ENCODE measurements around the gene NEK7. TPM values are rescaled to one million over a fixed set of nuclear protein-coding genes. Genes with fewer than 3 reads are reported as not detected.

NEK7 gene
- total and polyA plus RNA-seq, 2 of the 4 experiments (the other 2 are of a cell fraction): 89.0 to 467 TPM

DNA sequence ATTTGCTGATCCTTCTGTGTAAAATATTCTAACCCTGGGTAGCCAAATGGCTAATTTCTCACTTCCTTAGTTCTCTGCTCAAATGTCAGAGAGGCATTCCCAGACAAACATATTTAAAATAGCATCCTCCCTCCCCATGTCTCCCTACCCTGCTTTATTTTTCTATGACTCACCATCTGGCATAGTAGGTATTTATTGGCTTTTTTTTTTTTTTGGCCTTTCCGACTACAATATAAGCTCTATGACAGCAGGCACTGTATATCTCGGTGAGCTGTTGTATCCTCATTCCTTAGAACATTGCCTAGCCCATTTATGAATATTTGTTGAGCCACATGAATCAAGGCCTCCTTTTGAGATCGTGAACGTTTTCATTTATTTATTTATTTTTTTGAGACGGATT lies 1.5 kb upstream of the NEK7 start:
- CTCF ChIA-PET: interaction anchor here (0.7 to 1.6 kb wide), 3 partner anchors 11 to 448 kb away, joined by 3 to 4 read pairs (median 3); no protein-coding TSS in a partner anchor
- no peak overlapping the region for H3K4me3 ChIP-seq (ENCODE audit: insufficient read depth, low read depth, low read length)
- no peak overlapping the region for H4K8ac ChIP-seq (ENCODE audit: low read depth in 2 of 2, low read length in 2 of 2)
- H3K27ac ChIP-seq (ENCODE audit: insufficient read depth, low read length): no peak overlapping the region
- 0 out of 2 replicates have a peak overlapping the region, but pooled peaks have one; percentile 14 for H4K91ac ChIP-seq (ENCODE audit: insufficient read depth, low read depth, low read length)
- no TSS peak for BruUV-seq (replicated peaks)
- no peaks in the 10 kb centered on the region for H3K36me3 ChIP-seq (ENCODE audit: control insufficient read depth, insufficient read depth, low read length)
- dilution Hi-C loops (cut with HindIII; ENCODE audit: low sequenced_read_pairs, unreplicated experiment): no loop called here
- DNase-seq (peak; percentile 71), ATAC-seq (ENCODE audit: low read depth) (no peak)
- no peak overlapping the region; the same call in 1 of the 2 replicates for H3K18ac ChIP-seq (ENCODE audit: low read depth, low read length)
- POLR2A ChIA-PET (ENCODE audit: unreplicated experiment): interaction anchor here (0.6 kb wide), 1 partner anchor 313 kb away, joined by 6 read pairs; no protein-coding TSS in a partner anchor
- peaks cover 3% of the 10 kb centered on the region; the same call in 1 of the 2 replicates for H3K4me1 ChIP-seq (ENCODE audit: control insufficient read depth, insufficient read depth, low read length)
- no peak overlapping the region for H3K4me2 ChIP-seq (ENCODE audit: low read depth, low read length)
- H2AFZ ChIP-seq (replicated peaks; ENCODE audit: low read length, poor library complexity): no peak overlapping the region
- no peak overlapping the region for H2AK9ac ChIP-seq (replicated peaks; ENCODE audit: low read depth, low read length, poor library complexity)
- H3K9me1 ChIP-seq (ENCODE audit: insufficient read depth, low read length): no peaks in the 10 kb centered on the region
- peak overlapping the region; percentile 65 for H2AK5ac ChIP-seq (ENCODE audit: low read depth, low read length)
- no peak overlapping the region for H4K5ac ChIP-seq (ENCODE audit: low read depth, low read length)
- H3K9me3 ChIP-seq (ENCODE audit: control insufficient read depth, insufficient read depth, low read length): no peaks in the 10 kb centered on the region
- intact Hi-C loops (cut with micrococcal nuclease): loop anchor here (5.0 kb wide), 3 partner anchors 102 to 238 kb away; partner anchors contain the start of gene LHX9
- H4K20me1 ChIP-seq (ENCODE audit: insufficient read depth, low read length): no peaks in the 10 kb centered on the region
- H3K27me3 ChIP-seq (ENCODE audit: control insufficient read depth, insufficient read depth, low read length): no peaks in the 10 kb centered on the region
- H3K14ac ChIP-seq (replicated peaks; ENCODE audit: low read depth, low read length): no peak overlapping the region
- H3K56ac ChIP-seq (ENCODE audit: extremely low read depth, insufficient read depth, low read length): no peak overlapping the region
- H2BK20ac ChIP-seq (ENCODE audit: low read depth, low read length): no peak overlapping the region
- H3K4ac ChIP-seq (ENCODE audit: low read depth, low read length): peak overlapping the region; percentile 49; the same call in 1 of the 2 replicates
- no peak overlapping the region for H3K9ac ChIP-seq (ENCODE audit: low read depth, low read length)
- H2BK15ac ChIP-seq (ENCODE audit: low read depth, low read length): peak overlapping the region; percentile 70; the same call in 2 of the 3 replicates
- in situ Hi-C loops (cut with MboI; ENCODE audit: low sequenced_read_pairs): no loop called here
- TF ChIP-seq BHLHE40 (IDR thresholded peaks at IDR 0.05; ENCODE audit: low read depth, low read length) (0 out of 2 replicates have a peak, but pooled peaks have one; percentile 3), MXI1 (IDR thresholded peaks at IDR 0.05; ENCODE audit: borderline replicate concordance, low read depth, low read length) (no peak), RAD21 (IDR thresholded peaks at IDR 0.05; ENCODE audit: low read length) (no peak), POLR2A (IDR thresholded peaks at IDR 0.05; ENCODE audit: low read depth, low read length) (no peak), MAZ (IDR thresholded peaks at IDR 0.05; ENCODE audit: borderline replicate concordance, low read depth, low read length) (no peak), MAFK (IDR thresholded peaks at IDR 0.05; ENCODE audit: low read depth, low read length) (no peak), SMC3 (IDR thresholded peaks at IDR 0.05; ENCODE audit: low read depth, low read length) (no peak), NFE2L2 (IDR thresholded peaks at IDR 0.05; ENCODE audit: low read depth, low read length) (no peak), RCOR1 (IDR thresholded peaks at IDR 0.05; ENCODE audit: insufficient replicate concordance, low read length) (no peak), CEBPB (IDR thresholded peaks at IDR 0.05; ENCODE audit: low read depth, low read length) (no peak), CHD1 (IDR thresholded peaks at IDR 0.05; ENCODE audit: low read depth, low read length) (no peak), FOS (IDR thresholded peaks at IDR 0.05; ENCODE audit: low read depth, low read length) (peak; percentile 68), RFX5 (IDR thresholded peaks at IDR 0.05; ENCODE audit: low read depth, low read length) (no peak)
- TF ChIP-seq, protein P1, sequence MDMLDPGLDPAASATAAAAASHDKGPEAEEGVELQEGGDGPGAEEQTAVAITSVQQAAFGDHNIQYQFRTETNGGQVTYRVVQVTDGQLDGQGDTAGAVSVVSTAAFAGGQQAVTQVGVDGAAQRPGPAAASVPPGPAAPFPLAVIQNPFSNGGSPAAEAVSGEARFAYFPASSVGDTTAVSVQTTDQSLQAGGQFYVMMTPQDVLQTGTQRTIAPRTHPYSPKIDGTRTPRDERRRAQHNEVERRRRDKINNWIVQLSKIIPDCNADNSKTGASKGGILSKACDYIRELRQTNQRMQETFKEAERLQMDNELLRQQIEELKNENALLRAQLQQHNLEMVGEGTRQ (IDR thresholded peaks at IDR 0.05; ENCODE audit: low read depth, low read length): no peak
- TF ChIP-seq, protein P2, sequence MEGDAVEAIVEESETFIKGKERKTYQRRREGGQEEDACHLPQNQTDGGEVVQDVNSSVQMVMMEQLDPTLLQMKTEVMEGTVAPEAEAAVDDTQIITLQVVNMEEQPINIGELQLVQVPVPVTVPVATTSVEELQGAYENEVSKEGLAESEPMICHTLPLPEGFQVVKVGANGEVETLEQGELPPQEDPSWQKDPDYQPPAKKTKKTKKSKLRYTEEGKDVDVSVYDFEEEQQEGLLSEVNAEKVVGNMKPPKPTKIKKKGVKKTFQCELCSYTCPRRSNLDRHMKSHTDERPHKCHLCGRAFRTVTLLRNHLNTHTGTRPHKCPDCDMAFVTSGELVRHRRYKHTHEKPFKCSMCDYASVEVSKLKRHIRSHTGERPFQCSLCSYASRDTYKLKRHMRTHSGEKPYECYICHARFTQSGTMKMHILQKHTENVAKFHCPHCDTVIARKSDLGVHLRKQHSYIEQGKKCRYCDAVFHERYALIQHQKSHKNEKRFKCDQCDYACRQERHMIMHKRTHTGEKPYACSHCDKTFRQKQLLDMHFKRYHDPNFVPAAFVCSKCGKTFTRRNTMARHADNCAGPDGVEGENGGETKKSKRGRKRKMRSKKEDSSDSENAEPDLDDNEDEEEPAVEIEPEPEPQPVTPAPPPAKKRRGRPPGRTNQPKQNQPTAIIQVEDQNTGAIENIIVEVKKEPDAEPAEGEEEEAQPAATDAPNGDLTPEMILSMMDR (conservative IDR thresholded peaks at IDR 0.05; ENCODE audit: low read depth, low read length): no peak
- TF ChIP-seq, protein P3, sequence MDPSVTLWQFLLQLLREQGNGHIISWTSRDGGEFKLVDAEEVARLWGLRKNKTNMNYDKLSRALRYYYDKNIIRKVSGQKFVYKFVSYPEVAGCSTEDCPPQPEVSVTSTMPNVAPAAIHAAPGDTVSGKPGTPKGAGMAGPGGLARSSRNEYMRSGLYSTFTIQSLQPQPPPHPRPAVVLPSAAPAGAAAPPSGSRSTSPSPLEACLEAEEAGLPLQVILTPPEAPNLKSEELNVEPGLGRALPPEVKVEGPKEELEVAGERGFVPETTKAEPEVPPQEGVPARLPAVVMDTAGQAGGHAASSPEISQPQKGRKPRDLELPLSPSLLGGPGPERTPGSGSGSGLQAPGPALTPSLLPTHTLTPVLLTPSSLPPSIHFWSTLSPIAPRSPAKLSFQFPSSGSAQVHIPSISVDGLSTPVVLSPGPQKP (IDR thresholded peaks at IDR 0.05; ENCODE audit: borderline replicate concordance, low read depth, low read length): no peak
- no peak overlapping the region for H2BK5ac ChIP-seq (ENCODE audit: low read depth, low read length, poor library complexity, severe bottlenecking)
- H3K79me1 ChIP-seq (ENCODE audit: low read depth in 1 of 2, low read length in 2 of 2): peaks cover 0 to 18% of the 10 kb centered on the region in 2 experiments; a peak in 2 of 4 replicates
- H2BK120ac ChIP-seq (ENCODE audit: low read depth, low read length): peak overlapping the region; percentile 10; the same call in 1 of the 2 replicates
- H3K23ac ChIP-seq (ENCODE audit: low read depth, low read length): no peak overlapping the region
- WGBS, 2 experiments (ENCODE audit: extremely low coverage in 2 of 2, insufficient read length in 1 of 2): no CpG with 5 or more reads among the region's 5 CpGs
